ENCODE results near the gene SLC50A1. TPM values are rescaled to one million over a fixed set of nuclear protein-coding genes. Genes with fewer than 3 reads are reported as not detected.

The SLC50A1 gene
- total and polyA plus RNA-seq, 9 of the 15 experiments (the other 6 are each of a cell fraction or from before 2014, with no cell fraction given): 46.5 to 132 (median 91.9) TPM

DNA sequence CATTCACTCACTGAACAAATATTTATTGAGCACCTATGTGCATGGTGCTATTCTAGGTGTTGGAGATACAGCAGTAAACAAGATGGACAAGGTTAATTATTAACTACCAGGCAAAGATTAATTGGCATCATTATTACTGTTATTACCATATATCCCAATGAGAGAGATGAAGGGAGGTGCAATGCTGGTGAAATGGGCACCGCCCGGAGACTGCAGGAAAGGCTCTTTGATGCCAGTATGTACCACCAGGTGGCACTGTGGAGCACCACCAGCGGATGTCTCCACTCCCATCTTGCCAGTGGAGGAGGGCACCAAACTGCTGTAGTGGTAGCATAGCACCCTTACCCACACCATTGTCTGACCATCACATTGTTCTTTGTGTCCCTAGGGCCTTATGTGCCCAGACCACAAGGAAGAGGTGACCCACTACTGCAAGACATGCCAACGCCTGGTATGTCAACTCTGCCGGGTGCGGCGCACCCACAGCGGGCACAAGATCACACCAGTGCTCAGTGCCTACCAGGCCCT is 41.0 kb downstream of the SLC50A1 start:
- POLR2A ChIA-PET: interaction anchor here (0.9 to 1.4 kb wide), 2 partner anchors 9 to 61 kb away, joined by 4 to 5 read pairs; no protein-coding TSS in a partner anchor
- H3K4me2 ChIP-seq (ENCODE audit: insufficient read depth, low read length): no peak overlapping the region
- no peaks in the 10 kb centered on the region for H3K9me3 ChIP-seq (replicated peaks; ENCODE audit: control insufficient read depth, insufficient read depth, low read depth, low read length)
- H4K20me1 ChIP-seq (replicated peaks; ENCODE audit: control insufficient read depth, insufficient read depth, low read length): no peaks in the 10 kb centered on the region
- ATAC-seq (peak; percentile 58), DNase-seq (ENCODE audit: extremely low read depth in 1 of 4, low spot score in 3 of 4) (peak; percentile 79 to 83 (median 82)), FAIRE-seq (peak; percentile 80)
- 55% methylated on average over 8 of the region's 8 CpGs for WGBS (ENCODE audit: insufficient coverage, low coverage, missing lambda C conversion rate)
- CTCF ChIA-PET (ENCODE audit: low intra/inter-chr PET ratio): interaction anchor here (0.8 to 2.3 kb wide), 3 partner anchors 17 to 415 kb away, joined by 3 to 17 read pairs (median 4); no protein-coding TSS in a partner anchor
- H3K79me2 ChIP-seq (ENCODE audit: control insufficient read depth, insufficient read depth, low read length): peaks cover 15% of the 10 kb centered on the region
- no TSS peak for BruUV-seq (replicated peaks)
- H3K36me3 ChIP-seq (ENCODE audit: control insufficient read depth, insufficient read depth, low read length): peaks cover 6% of the 10 kb centered on the region; the same call in 2 of the 3 replicates
- H3K27me3 ChIP-seq (ENCODE audit: control insufficient read depth in 2 of 2, insufficient read depth in 2 of 2, low read length in 2 of 2): no peaks in the 10 kb centered on the region
- H3K4me3 ChIP-seq: no peak overlapping the region
- no peak overlapping the region for H3K27ac ChIP-seq (ENCODE audit: extremely low read depth, low read depth, low read length)
- in situ Hi-C loops (cut with MboI) (no loop called here), intact Hi-C loops (cut with micrococcal nuclease) (loop anchor here (1.0 kb wide), 2 partner anchors 17 to 50 kb away; no protein-coding TSS in a partner anchor)
- H3K9me1 ChIP-seq (ENCODE audit: control insufficient read depth, insufficient read depth, low read length): no peaks in the 10 kb centered on the region
- peak overlapping the region; percentile 24; the same call in 1 of the 2 replicates for H2AFZ ChIP-seq (ENCODE audit: low read depth, low read length)
- no peak overlapping the region for H3K9ac ChIP-seq (ENCODE audit: insufficient read depth in 1 of 2, low read depth in 2 of 2, low read length in 2 of 2)
- H3K4me1 ChIP-seq (replicated peaks in 1 of 2; ENCODE audit: control insufficient read depth in 2 of 2, insufficient read depth in 2 of 2, low read length in 2 of 2): peaks cover 21 to 64% of the 10 kb centered on the region in 2 experiments; a peak in 4 of 5 replicates
- TF ChIP-seq ZNF133 (CRISPR knock-in tag; IDR thresholded peaks at IDR 0.05) (no peak), ZNF740 (CRISPR knock-in tag; IDR thresholded peaks at IDR 0.05) (peak; percentile 51; the same call in 1 of the 2 replicates), ZNF740 (tag; IDR thresholded peaks at IDR 0.05) (no peak), ELK1 (CRISPR knock-in tag; IDR thresholded peaks at IDR 0.05) (no peak), PTBP1 (IDR thresholded peaks at IDR 0.05; ENCODE audit: low read depth, low read length) (no peak), YY1 (IDR thresholded peaks at IDR 0.05; ENCODE audit: borderline replicate concordance in 1 of 3, control insufficient read depth in 1 of 3, extremely low read depth in 1 of 3, insufficient read depth in 3 of 3, insufficient read length in 1 of 3, insufficient replicate concordance in 2 of 3, low read depth in 1 of 3, low read length in 2 of 3) (peak in 2 of 3 experiments; percentile 36), PYGO2 (tag; IDR thresholded peaks at IDR 0.05) (no peak), IFI16 (CRISPR knock-in tag; IDR thresholded peaks at IDR 0.05) (no peak), STAG1 (CRISPR knock-in tag; IDR thresholded peaks at IDR 0.05; ENCODE audit: borderline replicate concordance) (peak; percentile 56; the same call in 1 of the 2 replicates), DIDO1 (tag; IDR thresholded peaks at IDR 0.05; ENCODE audit: low read depth) (no peak)
- TF ChIP-seq, protein P1, sequence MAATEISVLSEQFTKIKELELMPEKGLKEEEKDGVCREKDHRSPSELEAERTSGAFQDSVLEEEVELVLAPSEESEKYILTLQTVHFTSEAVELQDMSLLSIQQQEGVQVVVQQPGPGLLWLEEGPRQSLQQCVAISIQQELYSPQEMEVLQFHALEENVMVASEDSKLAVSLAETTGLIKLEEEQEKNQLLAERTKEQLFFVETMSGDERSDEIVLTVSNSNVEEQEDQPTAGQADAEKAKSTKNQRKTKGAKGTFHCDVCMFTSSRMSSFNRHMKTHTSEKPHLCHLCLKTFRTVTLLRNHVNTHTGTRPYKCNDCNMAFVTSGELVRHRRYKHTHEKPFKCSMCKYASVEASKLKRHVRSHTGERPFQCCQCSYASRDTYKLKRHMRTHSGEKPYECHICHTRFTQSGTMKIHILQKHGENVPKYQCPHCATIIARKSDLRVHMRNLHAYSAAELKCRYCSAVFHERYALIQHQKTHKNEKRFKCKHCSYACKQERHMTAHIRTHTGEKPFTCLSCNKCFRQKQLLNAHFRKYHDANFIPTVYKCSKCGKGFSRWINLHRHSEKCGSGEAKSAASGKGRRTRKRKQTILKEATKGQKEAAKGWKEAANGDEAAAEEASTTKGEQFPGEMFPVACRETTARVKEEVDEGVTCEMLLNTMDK (IDR thresholded peaks at IDR 0.05; ENCODE audit: borderline replicate concordance, insufficient read depth, low read depth, low read length, poor library complexity, severe bottlenecking): no peak
- TF ChIP-seq, protein P2, sequence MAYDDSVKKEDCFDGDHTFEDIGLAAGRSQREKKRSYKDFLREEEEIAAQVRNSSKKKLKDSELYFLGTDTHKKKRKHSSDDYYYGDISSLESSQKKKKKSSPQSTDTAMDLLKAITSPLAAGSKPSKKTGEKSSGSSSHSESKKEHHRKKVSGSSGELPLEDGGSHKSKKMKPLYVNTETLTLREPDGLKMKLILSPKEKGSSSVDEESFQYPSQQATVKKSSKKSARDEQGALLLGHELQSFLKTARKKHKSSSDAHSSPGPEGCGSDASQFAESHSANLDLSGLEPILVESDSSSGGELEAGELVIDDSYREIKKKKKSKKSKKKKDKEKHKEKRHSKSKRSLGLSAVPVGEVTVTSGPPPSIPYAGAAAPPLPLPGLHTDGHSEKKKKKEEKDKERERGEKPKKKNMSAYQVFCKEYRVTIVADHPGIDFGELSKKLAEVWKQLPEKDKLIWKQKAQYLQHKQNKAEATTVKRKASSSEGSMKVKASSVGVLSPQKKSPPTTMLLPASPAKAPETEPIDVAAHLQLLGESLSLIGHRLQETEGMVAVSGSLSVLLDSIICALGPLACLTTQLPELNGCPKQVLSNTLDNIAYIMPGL (CRISPR knock-in tag; IDR thresholded peaks at IDR 0.05): no peak
- TF ChIP-seq, protein P3, sequence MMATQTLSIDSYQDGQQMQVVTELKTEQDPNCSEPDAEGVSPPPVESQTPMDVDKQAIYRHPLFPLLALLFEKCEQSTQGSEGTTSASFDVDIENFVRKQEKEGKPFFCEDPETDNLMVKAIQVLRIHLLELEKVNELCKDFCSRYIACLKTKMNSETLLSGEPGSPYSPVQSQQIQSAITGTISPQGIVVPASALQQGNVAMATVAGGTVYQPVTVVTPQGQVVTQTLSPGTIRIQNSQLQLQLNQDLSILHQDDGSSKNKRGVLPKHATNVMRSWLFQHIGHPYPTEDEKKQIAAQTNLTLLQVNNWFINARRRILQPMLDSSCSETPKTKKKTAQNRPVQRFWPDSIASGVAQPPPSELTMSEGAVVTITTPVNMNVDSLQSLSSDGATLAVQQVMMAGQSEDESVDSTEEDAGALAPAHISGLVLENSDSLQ (IDR thresholded peaks at IDR 0.05): no peak

All from K562 (cell line).